Small intestine (tissue), 7 donors: Measurements from ENCODE around the gene SP1. TPM values are rescaled to one million over a fixed set of nuclear protein-coding genes. Genes with fewer than 3 reads are reported as not detected.
A peak's percentile ranks its signal among the peaks of the same experiment; 100 is the strongest.
"Not testable (repeated sequence)": the region's sequence is repeated elsewhere in the genome, so short reads cannot be mapped to it uniquely, and the experiment has no call there.

Experiments
- DNase-seq, 2 donors: peaks; one replicate each; pipeline versions ENCODE4 v3.0.0 to v3.0.0-alpha.2; 2013
- FAIRE-seq: peaks from 2 replicates; lab custom pipeline; 2012; peaks lifted over from hg19 to GRCh38; lab: Jason Lieb, UNC
- H3K27ac ChIP-seq, 3 donors: one replicate each; pipeline ENCODE4 v1.5.1; 2013; ENCODE audit warnings: low read length in 2 of 3, mild to moderate bottlenecking in 2 of 3, control low read depth in 1 of 3, inconsistent platforms in 1 of 3, low read depth in 1 of 3, moderate library complexity in 1 of 3
- H3K27me3 ChIP-seq, 3 donors: one replicate each; pipeline ENCODE4 v1.6.1; 2013; ENCODE audit warnings: low read length in 3 of 3, inconsistent platforms in 1 of 3; ENCODE audit not compliant: control insufficient read depth in 3 of 3, insufficient read depth in 3 of 3
- H3K36me3 ChIP-seq, 3 donors: one replicate each; pipeline ENCODE4 v1.6.1; 2013; ENCODE audit warnings: low read length in 3 of 3, inconsistent platforms in 1 of 3, low read depth in 1 of 3, mild to moderate bottlenecking in 1 of 3, moderate library complexity in 1 of 3; ENCODE audit not compliant: control insufficient read depth in 3 of 3, insufficient read depth in 2 of 3
- H3K4me1 ChIP-seq, 3 donors: one replicate each; pipeline ENCODE4 v1.6.1; 2013; ENCODE audit warnings: low read length in 2 of 3, inconsistent platforms in 1 of 3, low read depth in 1 of 3, mild to moderate bottlenecking in 1 of 3, moderate library complexity in 1 of 3; ENCODE audit not compliant: control insufficient read depth in 3 of 3, insufficient read depth in 2 of 3
- H3K4me3 ChIP-seq, 3 donors: one replicate each; pipeline ENCODE4 v1.5.1; 2013; ENCODE audit warnings: low read length in 3 of 3, control low read depth in 1 of 3, inconsistent platforms in 1 of 3, low read depth in 1 of 3, mild to moderate bottlenecking in 1 of 3, moderate library complexity in 1 of 3
- H3K9me3 ChIP-seq, 2 donors: one replicate each; pipeline ENCODE4 v1.6.1; 2013; ENCODE audit warnings: low read depth in 1 of 2, low read length in 1 of 2; ENCODE audit not compliant: control insufficient read depth in 2 of 2, insufficient read depth in 1 of 2
- WGBS, 3 donors: extraction: QIAGEN DNeasy Blood & Tissue Kit; methylation state at CpG; one replicate each; pipeline ENCODE4 v1.1.7; 2013; 5-methylcytosine and 5-hydroxymethylcytosine counted together
- polyA plus RNA-seq, 4 donors: library from polyadenylated mRNA; stranded (reverse) in 3 of 4; unstranded in 1 of 4; fragments of 200-250 nt in 3 of 4; fragments of 120-200 nt in 1 of 4; gene quantifications; one replicate each; pipeline versions ENCODE4 v1.2.1 to v1.2.3, GENCODE V29; 2013
- donor health status: healthy with polysubstance abuse.
- donor health status: control.
- donor health status: control.
- donor health status: Bipolar disorder and iron deficiency.
- donor health status: healthy.

The SP1 gene
- polyA plus RNA-seq, 4 donors = 13.8 to 75.6 (median 18.3) TPM

DNA sequence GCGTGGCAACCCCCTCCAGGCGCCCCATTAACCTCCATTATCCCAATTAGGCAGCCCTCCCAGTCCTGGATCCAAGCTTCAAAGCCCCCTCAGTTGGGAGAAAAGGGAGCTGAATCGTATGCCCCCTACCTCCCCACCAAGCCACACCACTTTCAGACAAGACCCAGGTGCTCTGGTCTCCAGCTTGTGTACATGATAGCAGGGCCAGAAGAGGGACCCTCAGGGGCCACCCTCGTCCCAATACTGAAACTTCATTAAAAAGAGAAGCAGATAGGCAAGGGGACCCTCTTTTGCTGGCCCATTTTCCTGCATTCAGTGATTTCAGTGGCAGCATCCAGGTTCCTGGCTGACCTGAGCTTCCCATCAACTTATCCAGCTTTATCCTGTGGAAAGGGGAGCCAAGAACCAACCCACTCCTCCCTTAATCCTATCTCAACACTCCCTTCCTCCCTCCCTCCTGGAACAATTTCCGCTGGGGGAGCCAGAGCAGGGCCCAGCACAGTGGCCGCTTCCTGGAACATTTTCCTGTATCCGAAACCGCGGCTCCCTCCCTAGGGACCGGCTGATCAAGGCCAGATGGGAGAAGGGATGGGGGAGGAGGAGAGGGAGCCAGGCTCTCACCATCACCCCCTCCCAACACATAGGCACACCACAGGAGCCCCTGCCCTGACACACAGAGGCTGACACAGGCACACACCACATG is 34.3 kb upstream of the SP1 start:
- FAIRE-seq (no peak), DNase-seq (peak in 1 of 2 donors; percentile 18)
- H3K27ac ChIP-seq = peak overlapping the region in 2 of 3 donors; percentile 61 to 81
- H3K27me3 ChIP-seq = peaks cover 0 to 9% (median 0%) of the 10 kb centered on the region in 3 donors
- no peaks in the 10 kb centered on the region for H3K36me3 ChIP-seq
- H3K4me1 ChIP-seq = peaks cover 0 to 9% (median 0%) of the 10 kb centered on the region in 3 donors
- peak overlapping the region in 2 of 3 donors; percentile 48 to 72 for H3K4me3 ChIP-seq
- 31 to 40% (median 32%) methylated on average over 10 of the region's 10 CpGs for WGBS, 3 donors
- no peaks in the 10 kb centered on the region for H3K9me3 ChIP-seq

GRCh38 chr12:53346491-53346890 is 33.5 kb upstream of the SP1 start:
- H3K4me3 ChIP-seq = no peak overlapping the region
- no peaks in the 10 kb centered on the region for H3K36me3 ChIP-seq
- 90 to 100% (median 94%) methylated on average over 1 of the region's 1 CpG for WGBS, 3 donors
- FAIRE-seq (no peak), DNase-seq (no peak)
- H3K9me3 ChIP-seq = no peaks in the 10 kb centered on the region
- peaks cover 0 to 9% (median 0%) of the 10 kb centered on the region in 3 donors for H3K27me3 ChIP-seq
- peaks cover 0 to 9% (median 0%) of the 10 kb centered on the region in 3 donors for H3K4me1 ChIP-seq
- H3K27ac ChIP-seq = no peak overlapping the region

- H3K4me1 ChIP-seq = peaks cover 0 to 12% (median 0%) of the 10 kb centered on the region in 3 donors
- WGBS, 3 donors = 87 to 91% (median 88%) methylated on average over 4 of the region's 4 CpGs
- H3K27me3 ChIP-seq = peaks cover 0 to 9% (median 0%) of the 10 kb centered on the region in 3 donors
- no peaks in the 10 kb centered on the region for H3K36me3 ChIP-seq
- no peak overlapping the region for H3K27ac ChIP-seq
- no peak for FAIRE-seq
- no peak overlapping the region for H3K4me3 ChIP-seq
- DNase-seq = no peak
- no peaks in the 10 kb centered on the region for H3K9me3 ChIP-seq
These were observed 32.1 kb upstream of the SP1 start for GRCh38 chr12:53347905-53348304.

- H3K27ac ChIP-seq = peak overlapping the region in 2 of 3 donors; percentile 38 to 59
- DNase-seq (peak; percentile 91 to 93), FAIRE-seq (no peak)
- no peaks in the 10 kb centered on the region for H3K27me3 ChIP-seq
- no peaks in the 10 kb centered on the region for H3K36me3 ChIP-seq
- 60 to 65% (median 60%) methylated on average over 21 of the region's 21 CpGs for WGBS, 3 donors
- peaks cover 0 to 8% (median 0%) of the 10 kb centered on the region in 3 donors for H3K4me1 ChIP-seq
- no peak overlapping the region for H3K4me3 ChIP-seq
- H3K9me3 ChIP-seq = no peaks in the 10 kb centered on the region
These were observed 27.4 kb upstream of the SP1 start for GRCh38 chr12:53352331-53353256.

GRCh38 chr12:53353257-53353655 is 26.7 kb upstream of the SP1 start:
- Histone ChIP-seq H3K27me3 (no peaks in the 10 kb centered on the region), H3K36me3 (no peaks in the 10 kb centered on the region), H3K27ac (peak overlapping the region in 2 of 3 donors; percentile 38 to 59), H3K9me3 (no peaks in the 10 kb centered on the region), H3K4me1 (peaks cover 0 to 8% (median 0%) of the 10 kb centered on the region in 3 donors), H3K4me3 (no peak overlapping the region)
- FAIRE-seq = no peak
- DNase-seq = no peak
- 68 to 85% (median 85%) methylated on average over 5 of the region's 5 CpGs for WGBS, 3 donors

DNA sequence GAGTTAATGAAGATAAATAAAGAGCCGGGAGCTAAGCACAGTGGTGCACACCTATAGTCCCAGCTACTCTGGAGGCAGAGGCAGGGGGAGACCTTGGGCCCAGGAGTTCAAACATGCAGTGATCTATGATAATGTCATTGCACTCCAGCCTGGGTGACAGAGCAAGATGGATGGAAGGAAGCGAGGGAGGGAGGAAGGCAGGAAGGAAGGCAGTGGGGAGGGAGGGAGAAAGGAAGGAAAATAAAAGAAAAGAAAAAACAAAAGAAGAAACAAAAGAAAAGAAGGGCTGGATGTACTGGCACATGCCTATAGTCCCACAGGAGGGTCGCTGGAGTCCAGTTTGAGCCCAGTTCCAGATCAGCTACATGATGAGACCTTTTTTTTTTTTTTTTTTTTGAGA is 24.9 kb upstream of the SP1 start:
- H3K4me1 ChIP-seq = peaks cover 0 to 8% (median 0%) of the 10 kb centered on the region in 3 donors
- H3K27ac ChIP-seq = no peak overlapping the region
- no peaks in the 10 kb centered on the region for H3K9me3 ChIP-seq
- no peaks in the 10 kb centered on the region for H3K36me3 ChIP-seq
- 60 to 64% (median 61%) methylated on average over 3 of the region's 3 CpGs for WGBS, 3 donors
- H3K27me3 ChIP-seq = no peaks in the 10 kb centered on the region
- FAIRE-seq (no peak), DNase-seq (peak in 1 of 2 donors; percentile 13)
- H3K4me3 ChIP-seq = no peak overlapping the region

- Histone ChIP-seq H3K36me3 (no peaks in the 10 kb centered on the region), H3K9me3 (no peaks in the 10 kb centered on the region), H3K27ac (no peak overlapping the region), H3K4me3 (no peak overlapping the region), H3K27me3 (no peaks in the 10 kb centered on the region), H3K4me1 (no peaks in the 10 kb centered on the region)
- DNase-seq (no peak), FAIRE-seq (no peak)
- WGBS, 3 donors = 86 to 93% (median 89%) methylated on average over 5 of the region's 5 CpGs
These were observed 21.0 kb upstream of the SP1 start for GRCh38 chr12:53358836-53359419.

- not testable (repeated sequence) for H3K27ac ChIP-seq, DNase-seq, H3K27me3 ChIP-seq, FAIRE-seq, H3K4me3 ChIP-seq, H3K4me1 ChIP-seq, H3K36me3 ChIP-seq, H3K9me3 ChIP-seq
- 93 to 95% (median 93%) methylated on average over 10 of the region's 10 CpGs for WGBS, 3 donors
These were observed 18.3 kb upstream of the SP1 start for GRCh38 chr12:53361638-53362037.
